Measurements from ENCODE around the gene TENM4.

TENM4 gene

GRCh38 chr11:78825591-78826020, 615.2 kb downstream of the TENM4 start:
- Histone ChIP-seq H3K27me3 (ENCODE audit: control insufficient read depth, low read length) (no peaks in the 10 kb centered on the region), H3K36me3 (ENCODE audit: control insufficient read depth, low read length) (no peaks in the 10 kb centered on the region), H3K4me2 (ENCODE audit: low read length) (no peak overlapping the region), H3K79me2 (ENCODE audit: control insufficient read depth, low read length) (no peaks in the 10 kb centered on the region), H3K9me3 (ENCODE audit: control insufficient read depth, insufficient read depth, low read length) (no peaks in the 10 kb centered on the region), H3F3A (ENCODE audit: control insufficient read depth, insufficient read depth) (no peaks in the 10 kb centered on the region), H3K9me2 (replicated peaks; ENCODE audit: control insufficient read depth, low read length) (no peaks in the 10 kb centered on the region), H3K4me3 (ENCODE audit: low read length) (no peak overlapping the region), H4K20me1 (ENCODE audit: control insufficient read depth, insufficient read depth, low read depth, low read length) (no peaks in the 10 kb centered on the region), H3K4me1 (ENCODE audit: control insufficient read depth, low read length) (no peaks in the 10 kb centered on the region), H3K27ac (ENCODE audit: low read depth, low read length) (no peak overlapping the region)
- no peak for TF ChIP-seq EZH2phosphoT487 (IDR thresholded peaks at IDR 0.05; ENCODE audit: borderline replicate concordance, low read length)
- TF ChIP-seq, protein P1, sequence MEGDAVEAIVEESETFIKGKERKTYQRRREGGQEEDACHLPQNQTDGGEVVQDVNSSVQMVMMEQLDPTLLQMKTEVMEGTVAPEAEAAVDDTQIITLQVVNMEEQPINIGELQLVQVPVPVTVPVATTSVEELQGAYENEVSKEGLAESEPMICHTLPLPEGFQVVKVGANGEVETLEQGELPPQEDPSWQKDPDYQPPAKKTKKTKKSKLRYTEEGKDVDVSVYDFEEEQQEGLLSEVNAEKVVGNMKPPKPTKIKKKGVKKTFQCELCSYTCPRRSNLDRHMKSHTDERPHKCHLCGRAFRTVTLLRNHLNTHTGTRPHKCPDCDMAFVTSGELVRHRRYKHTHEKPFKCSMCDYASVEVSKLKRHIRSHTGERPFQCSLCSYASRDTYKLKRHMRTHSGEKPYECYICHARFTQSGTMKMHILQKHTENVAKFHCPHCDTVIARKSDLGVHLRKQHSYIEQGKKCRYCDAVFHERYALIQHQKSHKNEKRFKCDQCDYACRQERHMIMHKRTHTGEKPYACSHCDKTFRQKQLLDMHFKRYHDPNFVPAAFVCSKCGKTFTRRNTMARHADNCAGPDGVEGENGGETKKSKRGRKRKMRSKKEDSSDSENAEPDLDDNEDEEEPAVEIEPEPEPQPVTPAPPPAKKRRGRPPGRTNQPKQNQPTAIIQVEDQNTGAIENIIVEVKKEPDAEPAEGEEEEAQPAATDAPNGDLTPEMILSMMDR (IDR thresholded peaks at IDR 0.05; ENCODE audit: low read depth, low read length, poor library complexity, severe bottlenecking): no peak

GRCh38 chr11:78823588-78823987, 617.2 kb downstream of the TENM4 start:
- H3K9me2 ChIP-seq (replicated peaks; ENCODE audit: control insufficient read depth, low read length): no peaks in the 10 kb centered on the region
- no peaks in the 10 kb centered on the region for H3K4me1 ChIP-seq (ENCODE audit: control insufficient read depth, low read length)
- no peak for TF ChIP-seq EZH2phosphoT487 (IDR thresholded peaks at IDR 0.05; ENCODE audit: borderline replicate concordance, low read length)
- TF ChIP-seq, protein P1 (IDR thresholded peaks at IDR 0.05; ENCODE audit: low read depth, low read length, poor library complexity, severe bottlenecking): no peak
- H3K4me3 ChIP-seq (ENCODE audit: low read length): no peak overlapping the region
- H3K9me3 ChIP-seq (ENCODE audit: control insufficient read depth, insufficient read depth, low read length): no peaks in the 10 kb centered on the region
- no peak overlapping the region for H3K27ac ChIP-seq (ENCODE audit: low read depth, low read length)
- no peaks in the 10 kb centered on the region for H3K27me3 ChIP-seq (ENCODE audit: control insufficient read depth, low read length)
- no peaks in the 10 kb centered on the region for H4K20me1 ChIP-seq (ENCODE audit: control insufficient read depth, insufficient read depth, low read depth, low read length)
- H3K36me3 ChIP-seq (ENCODE audit: control insufficient read depth, low read length): no peaks in the 10 kb centered on the region
- no peaks in the 10 kb centered on the region for H3K79me2 ChIP-seq (ENCODE audit: control insufficient read depth, low read length)
- no peaks in the 10 kb centered on the region for H3F3A ChIP-seq (ENCODE audit: control insufficient read depth, insufficient read depth)
- H3K4me2 ChIP-seq (ENCODE audit: low read length): no peak overlapping the region

- Histone ChIP-seq H3K27me3 (ENCODE audit: control insufficient read depth, low read length) (no peaks in the 10 kb centered on the region), H4K20me1 (ENCODE audit: control insufficient read depth, insufficient read depth, low read depth, low read length) (no peaks in the 10 kb centered on the region), H3K79me2 (ENCODE audit: control insufficient read depth, low read length) (no peaks in the 10 kb centered on the region), H3K9me3 (ENCODE audit: control insufficient read depth, insufficient read depth, low read length) (no peaks in the 10 kb centered on the region), H3K4me2 (ENCODE audit: low read length) (no peak overlapping the region), H3K4me3 (ENCODE audit: low read length) (no peak overlapping the region), H3K27ac (ENCODE audit: low read depth, low read length) (no peak overlapping the region), H3K9me2 (replicated peaks; ENCODE audit: control insufficient read depth, low read length) (no peaks in the 10 kb centered on the region), H3K4me1 (ENCODE audit: control insufficient read depth, low read length) (no peaks in the 10 kb centered on the region), H3K36me3 (ENCODE audit: control insufficient read depth, low read length) (no peaks in the 10 kb centered on the region), H3F3A (ENCODE audit: control insufficient read depth, insufficient read depth) (no peaks in the 10 kb centered on the region)
- TF ChIP-seq, protein P1 (IDR thresholded peaks at IDR 0.05; ENCODE audit: low read depth, low read length, poor library complexity, severe bottlenecking): no peak
- no peak for TF ChIP-seq EZH2phosphoT487 (IDR thresholded peaks at IDR 0.05; ENCODE audit: borderline replicate concordance, low read length)
Measured at GRCh38 chr11:78822931-78823423, 617.9 kb downstream of the TENM4 start.

All from DOHH2 (cell line).